ENCODE data around the gene ADAMTS18. TPM values are rescaled to one million over a fixed set of nuclear protein-coding genes. Genes with fewer than 3 reads are reported as not detected.

Gene ADAMTS18
- polyA plus RNA-seq, 2 of the 4 experiments (the other 2 are of a cell fraction): 0.03 TPM; not detected in 1

- H3K9me3 ChIP-seq: no peaks in the 10 kb centered on the region
- ChIA-PET CTCF (interaction anchor here (3.2 kb wide), 1 partner anchor 142 kb away, joined by 9 read pairs; no protein-coding TSS in a partner anchor), POLR2A (no interaction called here)
- H3K4me2 ChIP-seq: no peak overlapping the region
- DNase-seq (ENCODE audit: low read depth in 1 of 2, low spot score in 1 of 2) (no peak), FAIRE-seq (no peak), ATAC-seq (no peak)
- no peak overlapping the region for H3K27ac ChIP-seq
- 33% methylated on average over 2 of the region's 2 CpGs for WGBS (ENCODE audit: missing lambda C conversion rate)
- no peak for TF ChIP-seq HDAC2 (IDR thresholded peaks at IDR 0.05)
- TF ChIP-seq MAFK (IDR thresholded peaks at IDR 0.05; ENCODE audit: partially characterized antibody): peak; percentile 61
- no peak overlapping the region for H3K4me3 ChIP-seq
- H3K4me1 ChIP-seq: no peaks in the 10 kb centered on the region
These were observed 7.2 kb upstream of the ADAMTS18 start for GRCh38 chr16:77442078-77442477.

- no peak overlapping the region for H3K4me2 ChIP-seq
- 4% methylated on average over 3 of the region's 3 CpGs for WGBS (ENCODE audit: missing lambda C conversion rate)
- ATAC-seq: no peak
- H3K4me1 ChIP-seq: peaks cover 7% of the 10 kb centered on the region
- TF ChIP-seq, protein P1, sequence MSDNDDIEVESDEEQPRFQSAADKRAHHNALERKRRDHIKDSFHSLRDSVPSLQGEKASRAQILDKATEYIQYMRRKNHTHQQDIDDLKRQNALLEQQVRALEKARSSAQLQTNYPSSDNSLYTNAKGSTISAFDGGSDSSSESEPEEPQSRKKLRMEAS (IDR thresholded peaks at IDR 0.05): no peak
- TF ChIP-seq ZSCAN20 (CRISPR knock-in tag; IDR thresholded peaks at IDR 0.05) (no peak), RCOR1 (IDR thresholded peaks at IDR 0.05; ENCODE audit: low read depth, low read length) (no peak), SREBF2 (IDR thresholded peaks at IDR 0.05) (no peak), RNF2 (IDR thresholded peaks at IDR 0.05; ENCODE audit: borderline replicate concordance, low read depth) (no peak), KDM5A (IDR thresholded peaks at IDR 0.05) (no peak), NFE2L2 (conservative IDR thresholded peaks at IDR 0.05; ENCODE audit: low read length) (no peak), USF2 (IDR thresholded peaks at IDR 0.05) (no peak), NR3C1 (IDR thresholded peaks at IDR 0.05) (no peak), POLR2A (IDR thresholded peaks at IDR 0.05; ENCODE audit: low read length) (no peak), CBX2 (IDR thresholded peaks at IDR 0.05; ENCODE audit: borderline replicate concordance, low read depth) (no peak), KDM1A (IDR thresholded peaks at IDR 0.05; ENCODE audit: low read depth) (no peak), CHD4 (IDR thresholded peaks at IDR 0.05; ENCODE audit: borderline replicate concordance) (no peak), FOXS1 (CRISPR knock-in tag; IDR thresholded peaks at IDR 0.05) (no peak), SMC3 (IDR thresholded peaks at IDR 0.05) (no peak), EP300 (IDR thresholded peaks at IDR 0.05) (no peak), EHF (CRISPR knock-in tag; IDR thresholded peaks at IDR 0.05) (no peak), FOSL2 (IDR thresholded peaks at IDR 0.05) (no peak), FOSL2 (CRISPR knock-in tag; IDR thresholded peaks at IDR 0.05) (no peak), CTCF (IDR thresholded peaks at IDR 0.05) (no peak)
- TF ChIP-seq, protein P2, sequence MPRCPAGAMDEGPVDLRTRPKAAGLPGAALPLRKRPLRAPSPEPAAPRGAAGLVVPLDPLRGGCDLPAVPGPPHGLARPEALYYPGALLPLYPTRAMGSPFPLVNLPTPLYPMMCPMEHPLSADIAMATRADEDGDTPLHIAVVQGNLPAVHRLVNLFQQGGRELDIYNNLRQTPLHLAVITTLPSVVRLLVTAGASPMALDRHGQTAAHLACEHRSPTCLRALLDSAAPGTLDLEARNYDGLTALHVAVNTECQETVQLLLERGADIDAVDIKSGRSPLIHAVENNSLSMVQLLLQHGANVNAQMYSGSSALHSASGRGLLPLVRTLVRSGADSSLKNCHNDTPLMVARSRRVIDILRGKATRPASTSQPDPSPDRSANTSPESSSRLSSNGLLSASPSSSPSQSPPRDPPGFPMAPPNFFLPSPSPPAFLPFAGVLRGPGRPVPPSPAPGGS (IDR thresholded peaks at IDR 0.05): no peak
- no peak overlapping the region for H3K27ac ChIP-seq
- DNase-seq (ENCODE audit: low read depth in 1 of 2, low spot score in 1 of 2): no peak
- ChIA-PET CTCF (interaction anchor here (1.1 kb wide), 1 partner anchor 11 kb away, joined by 3 read pairs; no protein-coding TSS in a partner anchor), POLR2A (no interaction called here)
- no peaks in the 10 kb centered on the region for H3K9me3 ChIP-seq
- no peak overlapping the region for H3K4me3 ChIP-seq
- FAIRE-seq: no peak
These were observed 4.3 kb upstream of the ADAMTS18 start for GRCh38 chr16:77439106-77439505.

DNA sequence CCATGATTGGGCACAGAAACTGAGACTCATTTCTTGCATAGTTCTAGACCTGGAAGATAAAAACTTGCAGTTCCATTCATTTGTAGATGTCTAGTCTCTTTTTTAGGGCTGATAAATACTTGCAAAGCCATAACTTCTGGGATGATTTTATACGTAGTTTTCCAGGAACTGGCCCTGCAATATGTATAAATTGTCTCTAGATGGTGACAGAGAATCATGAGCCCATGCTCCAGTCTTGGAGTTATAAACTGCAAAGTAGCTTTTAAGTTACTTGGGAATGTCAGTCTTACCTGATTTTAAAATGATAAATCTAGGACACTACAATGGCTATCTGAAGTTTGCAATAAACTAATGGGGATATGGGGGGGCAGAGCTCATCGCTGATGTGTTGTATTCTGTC, 3.0 kb upstream of the ADAMTS18 start:
- FAIRE-seq: no peak
- H3K4me2 ChIP-seq: no peak overlapping the region
- peak; percentile 23; the same call in 2 of the 3 replicates for TF ChIP-seq CTCF (IDR thresholded peaks at IDR 0.05)
- no peak for TF ChIP-seq HES2 (IDR thresholded peaks at IDR 0.05)
- TF ChIP-seq RAD21 (conservative IDR thresholded peaks at IDR 0.05 in 1 of 2, IDR thresholded peaks at IDR 0.05 in 1 of 2): peak; percentile 30 to 50; a peak in 4 of 5 replicates
- no peaks in the 10 kb centered on the region for H3K9me3 ChIP-seq
- 64% methylated on average over 2 of the region's 2 CpGs for WGBS (ENCODE audit: missing lambda C conversion rate)
- POLR2A ChIA-PET: no interaction called here
- no peak overlapping the region for H3K4me3 ChIP-seq
- no peak overlapping the region for H3K27ac ChIP-seq
- no peak for ATAC-seq
- peaks cover 11% of the 10 kb centered on the region for H3K4me1 ChIP-seq
- DNase-seq (ENCODE audit: low read depth in 1 of 2, low spot score in 1 of 2): peak in 1 of 2 experiments; percentile 29
- CTCF ChIA-PET: interaction anchor here (1.1 to 4.6 kb wide), 3 partner anchors 10 to 201 kb away, joined by 3 to 21 read pairs (median 3); no protein-coding TSS in a partner anchor
